HG03354 (cell line): Measurements from ENCODE around the gene SPARCL1.
"Not testable (repeated sequence)": the region's sequence is repeated elsewhere in the genome, so short reads cannot be mapped to it uniquely, and the experiment has no call there.

ENCODE experiments used
- ATAC-seq: cut with Tn5 transposase; IDR thresholded peaks from one replicate; pipeline ENCODE4 v1.9.1; 2021; ENCODE audit warnings: mild to moderate bottlenecking; ENCODE audit not compliant: unreplicated experiment, poor library complexity, severe bottlenecking

SPARCL1 gene

DNA sequence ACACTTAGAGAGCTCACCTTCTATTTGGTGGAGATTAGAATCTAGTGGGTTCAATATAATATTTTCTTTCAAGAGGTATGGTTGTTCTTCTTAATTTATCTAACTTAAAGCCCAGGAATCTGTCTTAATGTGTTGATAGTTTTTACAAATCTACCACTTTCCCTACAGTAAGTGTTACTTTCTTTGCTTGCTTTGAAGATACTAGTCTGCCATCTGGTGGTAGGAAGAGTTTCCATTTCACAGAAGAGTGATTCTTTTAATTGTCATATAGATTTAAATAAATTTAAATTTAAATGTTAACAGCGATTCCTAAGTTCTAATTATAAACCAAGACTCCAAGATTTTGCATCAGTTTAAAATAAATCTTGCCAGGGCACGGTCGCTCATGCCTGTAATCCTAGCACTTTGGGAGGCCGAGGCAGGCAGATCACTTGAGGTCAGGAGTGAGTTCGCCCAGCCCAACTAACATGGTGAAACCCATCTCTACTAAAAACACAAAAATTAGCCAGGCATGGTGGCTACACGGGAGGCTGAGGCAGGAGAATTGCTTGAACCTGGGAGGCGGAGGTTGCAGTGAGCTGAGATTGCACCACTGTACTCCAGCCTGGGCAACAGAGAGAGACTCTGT lies 63.3 kb downstream of the SPARCL1 start:
- ATAC-seq, result no peak

DNA sequence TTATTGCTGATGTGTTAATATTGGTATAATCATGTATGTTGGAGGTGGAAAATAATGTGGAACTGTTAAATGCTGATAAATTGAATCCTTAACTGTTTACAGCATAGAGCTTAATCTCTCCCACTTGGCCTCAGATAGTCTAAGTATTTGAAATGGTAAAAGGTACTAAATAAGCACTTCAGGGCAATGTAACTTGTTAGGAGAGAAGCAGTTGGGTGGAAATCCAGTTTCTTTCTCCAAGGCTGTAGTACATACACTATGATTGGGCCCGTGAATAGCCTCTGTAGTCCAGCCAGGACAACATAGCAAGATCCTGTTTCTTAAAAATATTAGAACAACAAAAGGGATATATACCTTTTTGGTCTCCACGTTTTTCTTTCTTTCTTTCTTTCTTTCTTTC lies 67.1 kb downstream of the SPARCL1 start:
- ATAC-seq, result no peak

DNA sequence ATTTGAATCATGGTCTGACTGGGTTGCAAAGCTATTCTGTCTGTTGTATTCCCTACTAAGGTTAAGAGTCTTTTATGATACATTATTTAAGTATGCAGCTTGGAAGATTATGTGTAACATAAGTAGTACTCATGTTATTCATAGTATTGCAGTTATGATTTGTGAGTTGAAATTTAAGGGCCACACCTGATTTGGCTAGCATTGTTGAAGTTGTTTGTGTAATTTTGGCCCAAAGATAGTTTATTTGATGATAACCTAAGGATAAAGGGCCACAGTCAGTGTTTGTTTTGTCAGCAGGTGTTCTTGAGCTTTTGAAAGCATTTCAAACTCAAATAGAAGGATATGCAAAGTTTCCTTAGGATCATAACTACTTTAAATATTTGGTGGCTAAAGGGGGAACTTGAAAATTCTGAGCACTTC lies 67.9 kb downstream of the SPARCL1 start:
- ATAC-seq, result no peak

DNA sequence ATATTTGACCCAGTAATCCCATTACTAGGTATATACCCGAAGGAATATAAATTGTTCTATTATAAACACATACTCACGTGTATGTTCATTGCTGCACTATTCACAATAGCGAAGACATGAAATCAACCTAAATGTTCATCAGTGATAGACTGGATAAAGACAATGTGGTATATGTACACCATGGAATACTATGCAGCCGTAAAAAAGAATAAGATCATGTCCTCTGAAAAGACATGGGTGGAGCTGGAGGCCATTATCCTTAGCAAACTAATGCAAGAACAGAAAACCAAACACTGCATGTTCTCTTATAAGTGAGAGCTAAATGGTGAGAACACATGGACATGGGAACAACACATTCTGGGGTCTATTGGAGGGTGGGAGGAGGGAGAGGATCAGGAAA lies 70.3 kb downstream of the SPARCL1 start:
- ATAC-seq, result no peak

GRCh38 chr4:87451537-87451936 lies 77.6 kb downstream of the SPARCL1 start:
- ATAC-seq, result no peak

GRCh38 chr4:87446375-87446774 lies 82.8 kb downstream of the SPARCL1 start:
- not testable (repeated sequence) for ATAC-seq

- ATAC-seq, result no peak
Measured at GRCh38 chr4:87445964-87446363, 83.2 kb downstream of the SPARCL1 start.

GRCh38 chr4:87444741-87445140 lies 84.4 kb downstream of the SPARCL1 start:
- no peak for ATAC-seq

DNA sequence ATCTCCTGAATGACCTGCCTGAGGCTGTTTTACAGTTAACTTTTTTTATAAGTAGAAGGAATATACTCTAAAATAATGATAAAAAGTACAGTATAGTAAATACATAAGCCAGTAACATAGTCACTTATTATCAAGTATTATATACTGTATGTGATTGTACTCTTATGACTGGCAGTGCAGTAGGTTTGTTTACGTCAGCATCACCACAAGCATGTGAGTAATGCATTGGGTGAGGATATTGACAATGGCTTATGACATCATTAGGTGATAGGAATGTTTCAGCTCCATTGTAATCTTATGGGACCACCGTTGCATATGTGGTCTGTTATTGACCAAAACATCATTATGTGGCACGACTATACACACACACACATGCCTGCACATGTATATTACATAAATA lies 86.3 kb downstream of the SPARCL1 start:
- ATAC-seq, result no peak

- ATAC-seq, result no peak
Measured at GRCh38 chr4:87433342-87433741, 95.8 kb downstream of the SPARCL1 start.

GRCh38 chr4:87430038-87430437 lies 99.1 kb downstream of the SPARCL1 start:
- no peak for ATAC-seq

DNA sequence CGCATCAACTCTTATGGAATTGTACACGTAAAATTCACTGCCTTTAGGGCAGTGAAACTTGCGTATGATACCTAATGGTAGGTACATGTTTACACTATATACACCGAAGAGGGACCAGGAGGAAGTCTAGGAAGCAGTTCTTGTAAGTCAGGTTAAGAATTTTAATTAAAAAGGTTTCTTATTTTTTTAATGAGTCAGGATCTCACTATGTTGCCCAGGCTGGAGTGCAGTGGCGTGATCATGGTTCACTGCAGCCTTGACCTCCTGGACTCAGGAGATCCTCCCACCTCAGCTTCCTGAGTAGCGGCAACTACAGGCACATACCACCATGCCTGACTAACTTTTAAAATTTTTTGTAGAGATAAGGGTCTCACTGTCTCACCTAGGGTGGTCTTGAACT lies 100.2 kb downstream of the SPARCL1 start:
- ATAC-seq, result no peak

DNA sequence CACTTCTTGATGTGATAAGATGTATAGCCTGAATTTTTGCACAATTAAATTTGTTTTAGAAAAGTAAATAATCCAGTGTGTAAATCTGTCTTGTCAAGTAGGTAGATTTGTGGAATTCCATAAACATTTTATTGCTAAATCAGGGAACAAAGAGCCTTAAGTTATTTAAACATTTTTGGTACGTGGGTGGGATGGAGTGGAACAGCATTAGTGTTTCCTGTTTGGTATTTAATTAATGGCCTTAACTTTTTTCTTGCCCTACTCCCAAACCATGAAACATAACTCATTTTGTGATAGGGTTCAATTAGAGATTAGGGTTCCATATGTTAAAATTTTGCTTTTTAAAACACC lies 101.7 kb downstream of the SPARCL1 start:
- ATAC-seq, result no peak

- no peak for ATAC-seq
Measured at GRCh38 chr4:87426865-87427517, 102.2 kb downstream of the SPARCL1 start.

DNA sequence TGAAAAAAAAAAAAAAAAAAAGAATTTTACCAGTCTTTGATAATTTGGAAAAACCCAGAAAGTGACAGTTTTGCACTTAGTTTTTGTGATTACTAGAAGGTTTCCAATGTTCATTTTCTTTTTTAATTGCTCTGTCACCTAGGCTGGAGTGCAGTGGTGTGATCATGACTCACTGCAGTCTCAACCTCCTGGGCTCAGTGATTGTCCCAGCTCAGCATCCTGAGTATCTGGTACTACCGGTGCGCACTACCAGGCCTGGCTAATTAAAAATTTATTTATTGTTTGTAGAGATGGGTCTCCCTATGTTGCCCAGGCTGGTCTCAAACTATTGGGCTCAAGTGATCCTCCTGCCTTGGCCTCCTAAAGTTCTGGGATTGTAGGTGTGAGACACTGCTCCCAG lies 103.5 kb downstream of the SPARCL1 start:
- no peak for ATAC-seq

DNA sequence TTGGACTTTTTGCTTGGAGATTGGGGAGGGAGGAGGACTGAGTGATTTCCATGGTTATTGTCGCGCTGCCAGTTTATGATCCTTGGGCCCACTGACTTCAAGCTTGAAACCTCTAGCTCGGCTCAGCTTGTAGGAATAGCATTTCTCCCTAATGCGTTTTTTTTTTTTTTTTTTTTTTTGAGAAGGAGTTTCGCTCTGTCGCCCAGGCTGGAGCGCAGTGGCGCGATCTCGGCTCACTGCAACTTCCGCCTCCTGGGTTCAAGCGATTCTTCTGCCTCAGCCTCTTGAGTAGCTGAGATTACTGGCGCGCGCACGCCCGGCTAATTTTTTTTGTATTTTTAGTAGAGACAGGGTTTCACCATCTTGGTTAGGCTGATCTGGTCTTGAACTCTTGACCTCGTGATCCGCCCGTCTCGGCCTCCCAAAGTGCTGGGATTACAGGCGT lies 105.1 kb downstream of the SPARCL1 start:
- not testable (repeated sequence) for ATAC-seq
